ENCODE data around the gene HECTD1. TPM values are rescaled to one million over a fixed set of nuclear protein-coding genes. Genes with fewer than 3 reads are reported as not detected.
"Not testable (repeated sequence)": the region's sequence is repeated elsewhere in the genome, so short reads cannot be mapped to it uniquely, and the experiment has no call there.

Gene HECTD1
- total RNA-seq, 1 donor from 2014 or later, result 110 TPM

GRCh38 chr14:31097081-31097480 lies 110.5 kb downstream of the HECTD1 start:
- Mint-ChIP-seq H3K4me3 (ENCODE audit: unreplicated experiment) (no peak overlapping the region), H3K27me3 (ENCODE audit: low read depth, unreplicated experiment) (no peaks in the 10 kb centered on the region), H3K4me1 (ENCODE audit: low read depth, unreplicated experiment) (peaks cover 5% of the 10 kb centered on the region), H3K27ac (ENCODE audit: unreplicated experiment) (peak overlapping the region; percentile 69), H3K36me3 (ENCODE audit: low read depth, unreplicated experiment) (peaks cover 15% of the 10 kb centered on the region), H3K9me3 (ENCODE audit: unreplicated experiment) (no peaks in the 10 kb centered on the region)
- Histone ChIP-seq H3K27me3 (ENCODE audit: insufficient read depth, low read length) (no peaks in the 10 kb centered on the region), H3K27ac (ENCODE audit: low read depth, low read length) (no peak overlapping the region), H3K9ac (ENCODE audit: low read length) (no peak overlapping the region), H3K4me1 (ENCODE audit: insufficient read depth, low read length) (no peaks in the 10 kb centered on the region), H3K4me3 (ENCODE audit: insufficient read depth, low read depth, low read length) (no peak overlapping the region), H2AFZ (ENCODE audit: low read depth, low read length) (no peak overlapping the region), H3K36me3 (ENCODE audit: insufficient read depth, low read length) (peaks cover 28% of the 10 kb centered on the region), H4K20me1 (ENCODE audit: insufficient read depth, low read length) (no peaks in the 10 kb centered on the region), H3K79me2 (ENCODE audit: insufficient read depth, low read length) (no peaks in the 10 kb centered on the region), H3K9me3 (ENCODE audit: insufficient read depth, low read depth, low read length) (no peaks in the 10 kb centered on the region), H3K4me2 (ENCODE audit: low read length) (no peak overlapping the region)
- FAIRE-seq, result no peak
- TF ChIP-seq EZH2 (IDR thresholded peaks at IDR 0.05; ENCODE audit: insufficient read depth, low read length), result no peak
- TF ChIP-seq, protein P1, sequence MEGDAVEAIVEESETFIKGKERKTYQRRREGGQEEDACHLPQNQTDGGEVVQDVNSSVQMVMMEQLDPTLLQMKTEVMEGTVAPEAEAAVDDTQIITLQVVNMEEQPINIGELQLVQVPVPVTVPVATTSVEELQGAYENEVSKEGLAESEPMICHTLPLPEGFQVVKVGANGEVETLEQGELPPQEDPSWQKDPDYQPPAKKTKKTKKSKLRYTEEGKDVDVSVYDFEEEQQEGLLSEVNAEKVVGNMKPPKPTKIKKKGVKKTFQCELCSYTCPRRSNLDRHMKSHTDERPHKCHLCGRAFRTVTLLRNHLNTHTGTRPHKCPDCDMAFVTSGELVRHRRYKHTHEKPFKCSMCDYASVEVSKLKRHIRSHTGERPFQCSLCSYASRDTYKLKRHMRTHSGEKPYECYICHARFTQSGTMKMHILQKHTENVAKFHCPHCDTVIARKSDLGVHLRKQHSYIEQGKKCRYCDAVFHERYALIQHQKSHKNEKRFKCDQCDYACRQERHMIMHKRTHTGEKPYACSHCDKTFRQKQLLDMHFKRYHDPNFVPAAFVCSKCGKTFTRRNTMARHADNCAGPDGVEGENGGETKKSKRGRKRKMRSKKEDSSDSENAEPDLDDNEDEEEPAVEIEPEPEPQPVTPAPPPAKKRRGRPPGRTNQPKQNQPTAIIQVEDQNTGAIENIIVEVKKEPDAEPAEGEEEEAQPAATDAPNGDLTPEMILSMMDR (IDR thresholded peaks at IDR 0.05; ENCODE audit: insufficient read depth, low read depth, low read length), result no peak
- no peak for DNase-seq (ENCODE audit: low read depth)

- Histone ChIP-seq H3K4me3 (ENCODE audit: insufficient read depth, low read depth, low read length) (no peak overlapping the region), H3K36me3 (ENCODE audit: insufficient read depth, low read length) (peaks cover 27% of the 10 kb centered on the region), H3K4me1 (ENCODE audit: insufficient read depth, low read length) (no peaks in the 10 kb centered on the region), H2AFZ (ENCODE audit: low read depth, low read length) (no peak overlapping the region), H3K4me2 (ENCODE audit: low read length) (no peak overlapping the region), H3K9ac (ENCODE audit: low read length) (no peak overlapping the region), H3K79me2 (ENCODE audit: insufficient read depth, low read length) (no peaks in the 10 kb centered on the region), H3K9me3 (ENCODE audit: insufficient read depth, low read depth, low read length) (no peaks in the 10 kb centered on the region), H3K27me3 (ENCODE audit: insufficient read depth, low read length) (no peaks in the 10 kb centered on the region), H4K20me1 (ENCODE audit: insufficient read depth, low read length) (no peaks in the 10 kb centered on the region), H3K27ac (ENCODE audit: low read depth, low read length) (no peak overlapping the region)
- Mint-ChIP-seq H3K9me3 (ENCODE audit: unreplicated experiment) (no peaks in the 10 kb centered on the region), H3K4me3 (ENCODE audit: unreplicated experiment) (no peak overlapping the region), H3K27ac (ENCODE audit: unreplicated experiment) (peak overlapping the region; percentile 69), H3K4me1 (ENCODE audit: low read depth, unreplicated experiment) (peaks cover 11% of the 10 kb centered on the region), H3K36me3 (ENCODE audit: low read depth, unreplicated experiment) (peaks cover 11% of the 10 kb centered on the region), H3K27me3 (ENCODE audit: low read depth, unreplicated experiment) (no peaks in the 10 kb centered on the region)
- TF ChIP-seq, protein P1 (IDR thresholded peaks at IDR 0.05; ENCODE audit: insufficient read depth, low read depth, low read length), result no peak
- FAIRE-seq (no peak), DNase-seq (ENCODE audit: low read depth) (peak; percentile 14)
Measured at GRCh38 chr14:31096255-31096654, 111.3 kb downstream of the HECTD1 start.

GRCh38 chr14:31095817-31096216 lies 111.8 kb downstream of the HECTD1 start:
- DNase-seq (ENCODE audit: low read depth); H3K4me3 ChIP-seq (ENCODE audit: insufficient read depth, low read depth, low read length); H3K27me3 ChIP-seq (ENCODE audit: insufficient read depth, low read length); H3K4me1 ChIP-seq (ENCODE audit: insufficient read depth, low read length); H3K4me3 Mint-ChIP-seq (ENCODE audit: unreplicated experiment); H2AFZ ChIP-seq (ENCODE audit: low read depth, low read length); H3K9ac ChIP-seq (ENCODE audit: low read length); H3K36me3 Mint-ChIP-seq (ENCODE audit: low read depth, unreplicated experiment); H3K79me2 ChIP-seq (ENCODE audit: insufficient read depth, low read length); H3K9me3 ChIP-seq (ENCODE audit: insufficient read depth, low read depth, low read length); H3K27ac ChIP-seq (ENCODE audit: low read depth, low read length); H4K20me1 ChIP-seq (ENCODE audit: insufficient read depth, low read length); FAIRE-seq; H3K27ac Mint-ChIP-seq (ENCODE audit: unreplicated experiment); H3K9me3 Mint-ChIP-seq (ENCODE audit: unreplicated experiment); H3K4me2 ChIP-seq (ENCODE audit: low read length); H3K27me3 Mint-ChIP-seq (ENCODE audit: low read depth, unreplicated experiment): not testable (repeated sequence)
- peaks cover 13% of the 10 kb centered on the region for H3K4me1 Mint-ChIP-seq (ENCODE audit: low read depth, unreplicated experiment)
- peaks cover 23% of the 10 kb centered on the region for H3K36me3 ChIP-seq (ENCODE audit: insufficient read depth, low read length)

- H2AFZ ChIP-seq (ENCODE audit: low read depth, low read length); H3K9me3 Mint-ChIP-seq (ENCODE audit: unreplicated experiment); H3K4me2 ChIP-seq (ENCODE audit: low read length); H3K4me3 ChIP-seq (ENCODE audit: insufficient read depth, low read depth, low read length); H3K27ac ChIP-seq (ENCODE audit: low read depth, low read length); H3K27me3 ChIP-seq (ENCODE audit: insufficient read depth, low read length); H3K4me3 Mint-ChIP-seq (ENCODE audit: unreplicated experiment); DNase-seq (ENCODE audit: low read depth); H3K36me3 Mint-ChIP-seq (ENCODE audit: low read depth, unreplicated experiment); H3K9ac ChIP-seq (ENCODE audit: low read length); H3K36me3 ChIP-seq (ENCODE audit: insufficient read depth, low read length); H3K27me3 Mint-ChIP-seq (ENCODE audit: low read depth, unreplicated experiment); H4K20me1 ChIP-seq (ENCODE audit: insufficient read depth, low read length); H3K27ac Mint-ChIP-seq (ENCODE audit: unreplicated experiment); H3K4me1 ChIP-seq (ENCODE audit: insufficient read depth, low read length); FAIRE-seq; H3K79me2 ChIP-seq (ENCODE audit: insufficient read depth, low read length); H3K9me3 ChIP-seq (ENCODE audit: insufficient read depth, low read depth, low read length): not testable (repeated sequence)
- peaks cover 17% of the 10 kb centered on the region for H3K4me1 Mint-ChIP-seq (ENCODE audit: low read depth, unreplicated experiment)
Measured at GRCh38 chr14:31093884-31094839, 113.4 kb downstream of the HECTD1 start.
